Naive thymus-derived CD4-positive, alpha-beta T cell (primary cell): ENCODE data around the gene ARHGAP25. TPM values are rescaled to one million over a fixed set of nuclear protein-coding genes. Genes with fewer than 3 reads are reported as not detected.

Source experiments
- ATAC-seq: fragments of 150-1000 bp; cut with Tn5 transposase; 2 replicates; pipeline ENCODE4 v1.10.0; 2021; ENCODE audit warnings: mild to moderate bottlenecking, moderate library complexity
- CTCF ChIA-PET: fragments of 350-600 bp; sonication (Branson Sonifier 250); formaldehyde crosslinking; loops from one replicate; lab custom pipeline; 2021; ENCODE audit warnings: antibody characterized with exemption; lab: Charles Lee
- POLR2A ChIA-PET: fragments of 350-600 bp; sonication (Branson Sonifier 250); formaldehyde crosslinking; loops from one replicate; lab custom pipeline; 2021; ENCODE audit warnings: antibody characterized with exemption, inconsistent platforms; lab: Charles Lee
- DNase-seq, 9 donors: peaks; one replicate each; pipeline versions ENCODE4 v3.0.0 to v3.0.0-alpha.2; 2020 to 2022; ENCODE audit warnings: mixed read lengths in 1 of 9
- H3K27ac ChIP-seq: one replicate; pipeline ENCODE4 v1.7.0; 2013; ENCODE audit warnings: mild to moderate bottlenecking, low read depth, low read length, moderate library complexity
- H3K27me3 ChIP-seq, 2 donors: one replicate each; pipeline ENCODE4 v1.7.0; 2013; ENCODE audit warnings: low read length in 2 of 2, mild to moderate bottlenecking in 2 of 2, moderate library complexity in 2 of 2; ENCODE audit not compliant: control insufficient read depth in 2 of 2, insufficient read depth in 2 of 2
- H3K36me3 ChIP-seq, 3 experiments: 1 replicate in 2 of 3; 2 replicates in 1 of 3; pipeline ENCODE4 v1.7.0; 2013; ENCODE audit warnings: low read length in 3 of 3, mild to moderate bottlenecking in 3 of 3, moderate library complexity in 1 of 3; ENCODE audit not compliant: insufficient read depth in 3 of 3, control insufficient read depth in 2 of 3
- H3K4me1 ChIP-seq, 2 donors: one replicate each; pipeline ENCODE4 v1.7.0; 2013; ENCODE audit warnings: low read length in 2 of 2, mild to moderate bottlenecking in 2 of 2, moderate library complexity in 1 of 2; ENCODE audit not compliant: control insufficient read depth in 2 of 2, insufficient read depth in 2 of 2
- H3K4me3 ChIP-seq: 2 replicates; pipeline ENCODE4 v1.7.0; 2013; ENCODE audit warnings: mild to moderate bottlenecking, low read length
- H3K9me3 ChIP-seq, 3 experiments: 1 replicate in 2 of 3; 2 replicates in 1 of 3; pipeline ENCODE4 v1.7.0; 2013; ENCODE audit warnings: low read length in 3 of 3; ENCODE audit not compliant: control insufficient read depth in 2 of 3
- H3K27ac Mint-ChIP-seq, 9 donors: one replicate each; pipeline ENCODE4 v1.8.0; 2020 to 2022; ENCODE audit warnings: mixed read lengths in 9 of 9, mild to moderate bottlenecking in 8 of 9, moderate library complexity in 5 of 9, inconsistent platforms in 2 of 9
- H3K27me3 Mint-ChIP-seq, 5 donors: one replicate each; pipeline ENCODE4 v1.8.0; 2021 to 2022; ENCODE audit warnings: mixed read lengths in 5 of 5, mild to moderate bottlenecking in 1 of 5
- H3K36me3 Mint-ChIP-seq, 5 donors: one replicate each; pipeline ENCODE4 v1.8.0; 2020 to 2022; ENCODE audit warnings: mixed read lengths in 5 of 5, mild to moderate bottlenecking in 3 of 5, inconsistent platforms in 1 of 5
- H3K4me1 Mint-ChIP-seq, 7 donors: one replicate each; pipeline ENCODE4 v1.8.0; 2020 to 2022; ENCODE audit warnings: mixed read lengths in 7 of 7, mild to moderate bottlenecking in 3 of 7, inconsistent platforms in 1 of 7
- H3K4me3 Mint-ChIP-seq, 10 donors: one replicate each; pipeline ENCODE4 v1.8.0; 2020 to 2022; ENCODE audit warnings: mild to moderate bottlenecking in 10 of 10, mixed read lengths in 10 of 10, moderate library complexity in 6 of 10, inconsistent platforms in 2 of 10
- H3K9me3 Mint-ChIP-seq, 11 donors: one replicate each; pipeline ENCODE4 v1.8.0; 2020 to 2022; ENCODE audit warnings: mixed read lengths in 11 of 11, mild to moderate bottlenecking in 4 of 11, inconsistent platforms in 1 of 11, moderate library complexity in 1 of 11
- intact Hi-C, 2 donors: fragments of 100-400 bp; cut with micrococcal nuclease; formaldehyde crosslinking; loops; one replicate each; pipeline ENCODE4 v1.15.1; 2023
- polyA plus RNA-seq, 2 donors: library from polyadenylated mRNA; unstranded; fragments of 300-500 nt; fragmentation: Illumina TruSeq; gene quantifications; one replicate each; pipeline ENCODE4 v1.2.3, GENCODE V29; 2021
- total RNA-seq, 6 experiments: library from RNA in 5 of 6; stranded (reverse) in 5 of 6; gene quantifications; 1 replicate in 5 of 6; 2 replicates in 1 of 6; pipeline ENCODE4 v1.2.3 and lab custom pipeline; 2021 to 2026

ARHGAP25 gene
- total and polyA plus RNA-seq, 7 experiments from 2014 or later, result 63.3 to 139 (median 116) TPM

- no peak overlapping the region for H3K27ac Mint-ChIP-seq
- ChIA-PET POLR2A (interaction anchor here (2.3 kb wide), 1 partner anchor 14 kb away, joined by 9 read pairs; no protein-coding TSS in a partner anchor), CTCF (no interaction called here)
- peaks cover 16 to 97% (median 66%) of the 10 kb centered on the region in 3 experiments for H3K36me3 ChIP-seq
- no peak overlapping the region for H3K4me3 Mint-ChIP-seq
- H3K9me3 Mint-ChIP-seq, result no peaks in the 10 kb centered on the region
- peak overlapping the region; percentile 37 for H3K27ac ChIP-seq
- intact Hi-C loops, result loop anchor here in 1 of 2 donors (1.0 kb wide), 2 partner anchors 9 to 10 kb away; no protein-coding TSS in a partner anchor
- H3K4me1 ChIP-seq, result peaks cover 23 to 44% of the 10 kb centered on the region in 2 donors
- ATAC-seq (no peak), DNase-seq (no peak)
- H3K9me3 ChIP-seq, result no peaks in the 10 kb centered on the region
- no peak overlapping the region for H3K4me3 ChIP-seq
- H3K36me3 Mint-ChIP-seq, result peaks cover 16 to 27% (median 18%) of the 10 kb centered on the region in 5 donors
- H3K27me3 Mint-ChIP-seq, result no peaks in the 10 kb centered on the region
- H3K27me3 ChIP-seq, result no peaks in the 10 kb centered on the region
- H3K4me1 Mint-ChIP-seq, result peaks cover 17 to 38% (median 29%) of the 10 kb centered on the region in 7 donors
Observed at GRCh38 chr2:68784915-68785314, 50.3 kb downstream of the ARHGAP25 start.

GRCh38 chr2:68787356-68787755 lies 52.7 kb downstream of the ARHGAP25 start:
- Mint-ChIP-seq H3K27me3 (no peaks in the 10 kb centered on the region), H3K36me3 (peaks cover 18 to 32% (median 25%) of the 10 kb centered on the region in 5 donors), H3K4me3 (no peak overlapping the region), H3K27ac (peak overlapping the region in 1 of 9 donors; percentile 78), H3K4me1 (peaks cover 19 to 34% (median 27%) of the 10 kb centered on the region in 7 donors), H3K9me3 (no peaks in the 10 kb centered on the region)
- intact Hi-C loops, result no loop called here
- H3K4me1 ChIP-seq, result peaks cover 17 to 41% of the 10 kb centered on the region in 2 donors
- H3K36me3 ChIP-seq, result peaks cover 16 to 87% (median 57%) of the 10 kb centered on the region in 3 experiments
- ATAC-seq (no peak), DNase-seq (no peak)
- no peak overlapping the region for H3K4me3 ChIP-seq
- ChIA-PET POLR2A (interaction anchor here (0.6 to 5.8 kb wide), 7 partner anchors 11 to 38 kb away, joined by 3 to 38 read pairs (median 8); no protein-coding TSS in a partner anchor), CTCF (interaction anchor here (0.6 to 1.3 kb wide), 5 partner anchors 8 to 293 kb away, joined by 3 to 4 read pairs (median 3); no protein-coding TSS in a partner anchor)
- no peaks in the 10 kb centered on the region for H3K27me3 ChIP-seq
- H3K9me3 ChIP-seq, result no peaks in the 10 kb centered on the region
- peak overlapping the region; percentile 25 for H3K27ac ChIP-seq

- no peak overlapping the region for H3K4me3 ChIP-seq
- peak overlapping the region in 6 of 9 donors; percentile 13 to 88 (median 44) for H3K27ac Mint-ChIP-seq
- no peak overlapping the region for H3K4me3 Mint-ChIP-seq
- peaks cover 20 to 46% (median 35%) of the 10 kb centered on the region in 5 donors for H3K36me3 Mint-ChIP-seq
- peaks cover 29 to 48% (median 44%) of the 10 kb centered on the region in 7 donors for H3K4me1 Mint-ChIP-seq
- H3K36me3 ChIP-seq, result peaks cover 16 to 65% (median 41%) of the 10 kb centered on the region in 3 experiments
- ATAC-seq (peak; percentile 73), DNase-seq (no peak)
- H3K27ac ChIP-seq, result peak overlapping the region; percentile 40
- peaks cover 10 to 44% of the 10 kb centered on the region in 2 donors for H3K4me1 ChIP-seq
- H3K27me3 Mint-ChIP-seq, result no peaks in the 10 kb centered on the region
- no peaks in the 10 kb centered on the region for H3K9me3 ChIP-seq
- ChIA-PET CTCF (no interaction called here), POLR2A (interaction anchor here (0.7 to 5.8 kb wide), 4 partner anchors 9 to 38 kb away, joined by 3 to 38 read pairs (median 4); no protein-coding TSS in a partner anchor)
- intact Hi-C loops, result no loop called here
- no peaks in the 10 kb centered on the region for H3K9me3 Mint-ChIP-seq
- no peaks in the 10 kb centered on the region for H3K27me3 ChIP-seq
Observed at GRCh38 chr2:68789603-68790002, 55.0 kb downstream of the ARHGAP25 start.

GRCh38 chr2:68790600-68790999 lies 56.0 kb downstream of the ARHGAP25 start:
- ChIA-PET POLR2A (interaction anchor here (0.8 to 5.8 kb wide), 6 partner anchors 16 to 76 kb away, joined by 3 to 38 read pairs (median 4); no protein-coding TSS in a partner anchor), CTCF (interaction anchor here (0.6 to 1.3 kb wide), 2 partner anchors 39 to 44 kb away, joined by 3 read pairs; no protein-coding TSS in a partner anchor)
- DNase-seq (no peak), ATAC-seq (no peak)
- no peaks in the 10 kb centered on the region for H3K27me3 ChIP-seq
- Mint-ChIP-seq H3K27me3 (no peaks in the 10 kb centered on the region), H3K36me3 (peaks cover 20 to 55% (median 43%) of the 10 kb centered on the region in 5 donors), H3K4me3 (no peak overlapping the region), H3K27ac (peak overlapping the region; percentile 40 to 94 (median 86)), H3K9me3 (no peaks in the 10 kb centered on the region), H3K4me1 (peaks cover 39 to 58% (median 54%) of the 10 kb centered on the region in 7 donors)
- peak overlapping the region; percentile 18 for H3K27ac ChIP-seq
- H3K9me3 ChIP-seq, result no peaks in the 10 kb centered on the region
- intact Hi-C loops, result no loop called here
- H3K4me3 ChIP-seq, result no peak overlapping the region
- H3K4me1 ChIP-seq, result peaks cover 15 to 46% of the 10 kb centered on the region in 2 donors
- H3K36me3 ChIP-seq, result peaks cover 16 to 55% (median 31%) of the 10 kb centered on the region in 3 experiments

- Mint-ChIP-seq H3K36me3 (peaks cover 24 to 66% (median 49%) of the 10 kb centered on the region in 5 donors), H3K4me3 (peak overlapping the region in 2 of 10 donors; percentile 1 to 33), H3K27ac (peak overlapping the region; percentile 28 to 90 (median 82)), H3K4me1 (peaks cover 51 to 71% (median 67%) of the 10 kb centered on the region in 7 donors), H3K27me3 (no peaks in the 10 kb centered on the region), H3K9me3 (peaks cover 0 to 5% (median 0%) of the 10 kb centered on the region in 11 donors)
- DNase-seq (no peak), ATAC-seq (no peak)
- Histone ChIP-seq H3K27ac (no peak overlapping the region), H3K27me3 (no peaks in the 10 kb centered on the region), H3K4me1 (peaks cover 29 to 59% of the 10 kb centered on the region in 2 donors), H3K36me3 (peaks cover 12 to 43% (median 21%) of the 10 kb centered on the region in 3 experiments), H3K9me3 (no peaks in the 10 kb centered on the region), H3K4me3 (no peak overlapping the region)
- intact Hi-C loops, result no loop called here
- ChIA-PET POLR2A (interaction anchor here (0.6 to 5.8 kb wide), 5 partner anchors 10 to 646 kb away, joined by 3 to 38 read pairs (median 3); partner anchors contain the start of gene NFU1), CTCF (interaction anchor here (1.0 to 1.3 kb wide), 2 partner anchors 10 to 40 kb away, joined by 3 to 4 read pairs; no protein-coding TSS in a partner anchor)
Observed at GRCh38 chr2:68791914-68792313, 57.3 kb downstream of the ARHGAP25 start.

GRCh38 chr2:68792751-68793150 lies 58.1 kb downstream of the ARHGAP25 start:
- Histone ChIP-seq H3K4me1 (peaks cover 37 to 61% of the 10 kb centered on the region in 2 donors), H3K36me3 (peaks cover 10 to 43% (median 18%) of the 10 kb centered on the region in 3 experiments), H3K27ac (peak overlapping the region; percentile 17), H3K27me3 (no peaks in the 10 kb centered on the region), H3K9me3 (no peaks in the 10 kb centered on the region), H3K4me3 (no peak overlapping the region)
- DNase-seq (no peak), ATAC-seq (no peak)
- Mint-ChIP-seq H3K9me3 (peaks cover 0 to 5% (median 0%) of the 10 kb centered on the region in 11 donors), H3K36me3 (peaks cover 23 to 68% (median 48%) of the 10 kb centered on the region in 5 donors), H3K27me3 (no peaks in the 10 kb centered on the region), H3K27ac (peak overlapping the region in 8 of 9 donors; percentile 80 to 98 (median 88)), H3K4me3 (peak overlapping the region in 4 of 10 donors; percentile 22 to 74 (median 33)), H3K4me1 (peaks cover 51 to 78% (median 74%) of the 10 kb centered on the region in 7 donors)
- POLR2A ChIA-PET, result interaction anchor here (0.6 to 2.4 kb wide), 6 partner anchors 9 to 73 kb away, joined by 3 to 12 read pairs (median 4); no protein-coding TSS in a partner anchor
- CTCF ChIA-PET, result interaction anchor here (1.4 kb wide), 1 partner anchor 13 kb away, joined by 3 read pairs; no protein-coding TSS in a partner anchor
- intact Hi-C loops, result no loop called here
